DMS153 treated with DMSO at 0.1 percent for 48 hours (cell line): ENCODE data around the gene PRDX5.
A peak's percentile ranks its signal among the peaks of the same experiment; 100 is the strongest.

Experiments
- DNase-seq: peaks from one replicate; lab custom pipeline; 2025; ENCODE audit not compliant: unreplicated experiment; lab: John Stamatoyannopoulos, UW

Gene PRDX5

GRCh38 chr11:64344787-64345186 lies 26.9 kb downstream of the PRDX5 start:
- DNase-seq, result no peak

DNA sequence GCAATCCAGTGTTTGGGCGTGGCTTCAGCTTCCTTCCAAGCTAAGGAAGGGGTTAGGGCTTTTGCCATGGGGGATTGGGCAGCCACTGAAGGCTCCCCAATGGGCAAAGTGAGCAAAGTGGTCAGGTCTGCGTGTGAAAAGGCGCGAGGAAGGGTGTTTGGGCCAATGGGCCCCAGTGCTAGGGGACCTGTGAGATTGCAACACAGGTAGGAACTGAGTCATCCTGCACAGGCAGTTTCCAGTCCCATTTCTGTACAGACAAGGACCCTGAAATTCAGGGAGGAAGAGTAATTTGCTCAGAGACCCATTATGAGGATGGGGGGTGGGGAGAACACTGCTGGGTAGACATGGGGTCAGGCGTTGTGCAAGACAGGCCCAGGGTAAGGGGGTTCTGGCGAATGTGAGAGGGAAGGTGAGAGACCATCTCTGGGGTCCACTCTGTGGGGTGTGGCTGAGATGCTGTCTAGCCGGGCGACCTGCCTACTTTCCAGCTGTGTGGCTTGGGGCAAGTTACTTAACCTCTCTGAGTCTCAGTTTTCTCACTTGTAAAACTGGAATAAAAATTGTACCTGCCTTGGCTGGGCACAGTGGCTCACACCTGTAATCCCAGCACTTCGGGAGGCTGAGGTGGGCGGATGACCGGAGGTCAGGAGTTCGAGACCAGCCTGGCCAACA lies 29.4 kb downstream of the PRDX5 start:
- DNase-seq, result no peak

DNA sequence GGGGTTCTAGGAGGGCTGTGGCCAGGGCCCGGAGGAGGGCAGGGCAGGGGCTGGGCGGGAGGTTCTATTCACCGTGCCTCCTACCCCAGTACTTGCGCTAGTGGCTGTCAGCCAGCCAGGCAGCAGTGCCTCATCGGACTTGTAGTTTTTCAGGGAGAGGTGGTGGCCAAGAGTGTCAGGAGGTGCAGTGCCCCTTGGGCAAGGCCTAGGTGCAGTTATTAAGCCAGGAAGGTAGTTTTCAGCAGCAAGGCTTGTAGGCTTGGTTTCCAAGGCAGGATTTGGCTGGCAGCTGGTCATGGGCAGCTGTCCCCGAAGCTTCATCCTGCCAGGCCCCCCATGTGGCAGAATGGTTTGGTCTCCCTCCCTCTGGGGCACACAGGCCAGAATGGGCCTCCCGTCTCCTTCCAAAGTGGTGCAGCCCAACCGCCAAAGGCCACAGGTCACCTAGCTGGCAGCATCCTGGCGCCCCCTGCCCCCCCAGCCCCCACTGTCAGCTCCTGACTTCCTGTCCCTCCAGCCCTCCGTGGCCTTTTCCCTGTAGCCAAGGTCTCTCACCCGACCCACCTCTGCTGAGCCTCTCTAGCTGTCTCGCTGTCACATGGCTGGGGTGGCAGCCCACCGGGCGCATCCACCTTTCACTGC lies 30.6 kb downstream of the PRDX5 start:
- DNase-seq, result no peak

DNA sequence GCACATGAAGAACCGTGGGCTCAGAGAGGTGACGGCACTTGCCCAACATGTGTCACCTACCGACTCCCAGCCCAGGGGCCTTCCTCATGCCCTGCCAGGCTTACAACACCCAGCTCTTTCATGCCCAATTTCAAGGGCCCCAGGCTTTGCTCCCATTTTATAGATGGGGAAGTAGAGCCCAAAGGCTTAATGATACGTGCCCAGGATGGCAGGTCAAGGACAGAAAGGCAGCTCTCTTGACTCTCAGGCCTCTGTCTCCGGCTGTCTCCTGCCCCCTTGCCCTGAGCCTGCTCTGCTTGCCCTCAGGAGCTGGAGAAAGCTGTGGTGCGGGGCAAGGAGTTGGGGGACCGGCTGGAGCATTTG lies 31.1 kb downstream of the PRDX5 start:
- DNase-seq, result no peak

DNA sequence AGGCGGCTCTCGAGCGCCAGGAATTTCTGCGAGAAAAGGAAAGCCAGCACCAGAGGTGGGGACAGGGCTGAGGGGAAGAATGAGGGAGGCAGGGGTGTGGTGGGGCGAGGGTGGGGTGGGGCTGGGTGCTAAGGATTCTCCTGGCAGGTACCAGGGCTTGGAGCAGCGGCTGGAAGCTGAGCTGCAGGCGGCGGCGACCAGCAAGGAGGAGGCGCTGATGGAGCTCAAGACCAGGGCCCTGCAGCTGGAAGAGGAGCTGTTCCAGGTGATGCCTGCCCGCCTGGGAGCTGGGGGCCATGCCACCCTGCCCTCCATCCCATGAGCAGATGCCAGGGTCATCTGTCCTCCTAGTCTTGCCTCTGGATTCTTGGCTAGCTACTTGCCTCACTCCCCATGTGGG lies 31.5 kb downstream of the PRDX5 start:
- no peak for DNase-seq

- no peak for DNase-seq
Measured at GRCh38 chr11:64351136-64351631, 33.3 kb downstream of the PRDX5 start.

DNA sequence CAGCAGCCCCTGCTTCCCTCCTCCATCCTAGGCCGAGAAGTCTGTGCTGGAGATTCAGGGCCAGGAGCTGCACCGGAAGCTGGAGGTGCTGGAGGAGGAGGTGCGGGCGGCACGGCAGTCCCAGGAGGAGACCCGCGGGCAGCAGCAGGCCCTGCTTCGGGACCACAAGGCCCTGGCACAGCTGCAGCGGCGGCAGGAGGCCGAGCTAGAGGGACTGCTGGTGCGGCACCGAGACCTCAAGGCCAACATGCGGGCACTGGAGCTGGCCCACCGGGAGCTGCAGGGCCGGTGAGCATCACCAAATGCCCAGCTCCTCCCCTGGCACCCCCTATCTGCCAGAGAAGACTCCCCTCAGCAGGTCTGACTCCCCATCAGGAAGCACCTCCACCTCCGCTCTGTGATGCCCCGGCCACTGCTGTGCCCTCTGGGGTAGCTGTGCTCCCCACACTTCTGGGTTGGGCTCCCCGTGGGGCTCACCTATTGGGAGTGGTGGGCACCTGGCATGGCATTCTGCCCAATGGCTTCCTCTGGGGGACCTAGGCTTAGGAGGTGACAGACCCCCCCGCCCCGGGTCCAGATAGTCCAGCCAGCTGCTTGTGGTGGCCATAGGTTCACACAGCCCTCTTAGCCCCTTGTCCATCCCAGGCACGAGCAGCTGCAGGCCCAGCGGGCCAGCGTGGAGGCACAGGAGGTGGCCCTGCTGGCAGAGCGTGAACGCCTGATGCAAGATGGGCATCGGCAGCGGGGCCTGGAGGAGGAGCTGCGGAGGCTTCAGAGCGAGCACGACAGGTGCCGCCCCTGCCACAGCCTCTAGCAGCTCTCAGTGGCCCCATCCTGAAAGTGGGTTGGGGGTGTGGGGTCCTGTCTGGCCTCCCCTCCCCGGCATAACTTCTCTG lies 34.4 kb downstream of the PRDX5 start:
- no peak for DNase-seq

DNA sequence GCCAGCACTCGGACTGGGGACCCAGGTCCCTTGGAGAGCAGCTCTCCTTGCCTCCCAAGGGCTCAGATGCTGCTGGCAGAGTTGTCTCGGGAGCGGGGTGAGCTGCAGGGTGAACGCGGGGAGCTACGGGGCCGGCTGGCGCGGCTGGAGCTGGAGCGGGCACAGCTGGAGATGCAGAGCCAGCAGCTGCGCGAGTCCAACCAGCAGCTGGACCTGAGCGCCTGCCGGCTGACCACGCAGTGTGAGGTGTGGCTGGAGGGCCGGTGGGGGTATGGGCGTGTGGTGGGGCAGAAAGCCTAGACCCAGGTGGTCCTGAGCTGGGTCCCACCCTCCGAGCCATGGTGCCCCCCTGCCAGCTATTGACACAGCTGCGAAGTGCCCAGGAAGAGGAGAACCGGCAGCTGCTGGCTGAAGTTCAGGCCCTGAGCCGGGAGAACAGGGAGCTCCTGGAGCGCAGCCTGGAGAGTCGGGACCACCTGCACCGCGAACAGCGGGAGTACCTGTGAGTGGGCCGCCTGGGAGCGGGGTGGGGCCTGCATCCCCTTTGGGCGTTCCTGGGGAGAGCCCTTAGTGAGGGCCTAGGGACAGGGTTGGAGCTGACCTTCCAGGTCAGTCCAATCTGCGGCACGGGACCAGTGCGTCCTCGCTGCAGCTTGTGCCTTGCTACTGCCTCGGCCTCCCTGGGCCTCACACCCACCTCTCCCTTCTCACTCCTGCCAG lies 35.2 kb downstream of the PRDX5 start:
- no peak for DNase-seq

DNA sequence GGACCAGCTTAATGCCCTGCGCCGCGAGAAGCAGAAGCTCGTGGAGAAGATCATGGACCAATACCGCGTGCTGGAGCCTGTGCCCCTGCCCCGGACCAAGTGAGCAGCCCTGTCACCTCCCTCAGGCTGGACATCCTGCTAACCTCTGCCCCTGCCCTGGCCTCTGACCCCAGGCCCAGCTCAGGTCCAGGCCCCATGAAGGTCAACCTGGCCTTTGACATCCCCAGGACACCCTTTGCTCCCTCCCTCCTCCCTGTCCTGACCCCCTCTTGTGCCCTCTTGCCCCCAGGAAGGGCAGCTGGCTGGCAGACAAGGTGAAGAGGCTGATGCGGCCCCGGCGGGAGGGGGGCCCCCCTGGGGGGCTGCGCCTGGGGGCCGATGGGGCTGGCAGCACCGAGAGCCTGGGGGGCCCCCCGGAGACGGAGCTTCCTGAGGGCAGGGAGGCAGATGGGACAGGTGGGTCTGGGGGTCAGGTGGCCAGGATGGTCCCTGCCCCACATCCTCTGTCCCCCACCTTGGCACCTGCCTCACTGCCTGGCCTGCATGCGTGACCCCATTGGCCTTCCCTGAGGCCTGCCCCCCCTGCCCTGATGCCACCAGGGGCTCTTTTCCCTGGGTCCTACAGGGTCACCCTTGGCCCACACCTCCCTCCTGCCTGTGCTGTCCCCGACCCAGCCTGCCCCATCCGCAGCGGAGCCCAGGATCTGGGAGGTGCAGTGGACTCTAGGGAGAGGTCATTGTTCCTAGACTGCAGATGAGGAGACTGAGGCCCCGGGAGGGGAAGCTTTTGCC lies 36.0 kb downstream of the PRDX5 start:
- DNase-seq, result no peak

- DNase-seq, result peak; percentile 75
Measured at GRCh38 chr11:64355078-64355940, 37.4 kb downstream of the PRDX5 start.

- DNase-seq, result peak; percentile 13
Measured at GRCh38 chr11:64356498-64357411, 38.8 kb downstream of the PRDX5 start.

GRCh38 chr11:64357446-64357845 lies 39.5 kb downstream of the PRDX5 start:
- DNase-seq, result no peak

DNA sequence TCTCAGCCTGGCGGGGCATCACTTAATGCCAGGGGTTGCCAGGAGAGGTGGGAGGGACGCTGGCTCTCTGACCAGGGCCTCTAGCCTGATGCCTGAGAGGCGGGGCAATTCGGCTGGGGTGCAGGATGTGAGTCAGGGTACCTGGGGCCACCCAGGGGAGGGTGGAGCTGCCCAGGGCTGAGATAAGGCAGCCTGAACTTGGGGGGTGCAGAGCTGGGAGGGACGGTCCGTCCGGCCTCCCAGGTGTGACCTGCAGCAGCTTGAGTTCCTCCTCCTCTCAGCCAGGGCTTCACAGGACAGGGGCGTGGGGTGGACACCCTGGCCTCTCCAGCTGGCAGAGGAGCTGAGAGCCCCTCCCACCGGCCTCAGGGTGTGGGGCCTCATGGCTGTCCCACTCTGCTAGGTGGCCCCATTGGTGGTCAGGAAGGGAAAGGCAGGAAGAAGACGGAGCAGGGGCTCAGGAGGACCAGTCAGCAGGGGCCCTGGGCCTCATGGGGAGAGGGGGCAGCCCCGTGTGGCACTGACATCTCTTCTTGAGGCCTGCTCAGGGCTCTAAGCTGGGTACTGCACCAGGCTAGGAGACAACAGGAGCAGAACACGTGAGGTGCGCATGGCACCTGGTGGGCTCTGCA lies 40.1 kb downstream of the PRDX5 start:
- no peak for DNase-seq

DNA sequence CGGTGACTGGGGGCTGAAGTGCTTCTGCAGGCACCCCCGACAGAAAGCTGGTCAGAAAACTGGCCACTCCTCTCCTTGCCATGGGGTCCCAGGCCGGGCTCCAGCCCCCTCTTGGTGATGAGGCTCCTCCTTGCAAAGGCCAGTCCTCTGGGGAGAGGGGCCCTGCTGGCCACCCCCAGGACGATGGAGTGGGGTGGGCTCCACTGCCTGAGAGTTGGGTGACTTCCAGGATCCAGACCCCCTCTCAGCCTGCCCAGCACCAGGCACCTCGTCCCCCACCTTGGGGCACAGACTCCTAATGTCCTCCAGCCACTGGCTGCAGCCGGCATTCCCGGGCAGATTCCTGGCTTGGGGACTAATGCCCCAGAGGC lies 40.6 kb downstream of the PRDX5 start:
- no peak for DNase-seq

GRCh38 chr11:64358907-64359711 lies 41.2 kb downstream of the PRDX5 start, which contains the start of gene RPS6KA4:
RPS6KA4 (plus strand) TSS chr11:64359162; CDS start chr11:64359236, 74 bp downstream.
- DNase-seq, result no peak

DNA sequence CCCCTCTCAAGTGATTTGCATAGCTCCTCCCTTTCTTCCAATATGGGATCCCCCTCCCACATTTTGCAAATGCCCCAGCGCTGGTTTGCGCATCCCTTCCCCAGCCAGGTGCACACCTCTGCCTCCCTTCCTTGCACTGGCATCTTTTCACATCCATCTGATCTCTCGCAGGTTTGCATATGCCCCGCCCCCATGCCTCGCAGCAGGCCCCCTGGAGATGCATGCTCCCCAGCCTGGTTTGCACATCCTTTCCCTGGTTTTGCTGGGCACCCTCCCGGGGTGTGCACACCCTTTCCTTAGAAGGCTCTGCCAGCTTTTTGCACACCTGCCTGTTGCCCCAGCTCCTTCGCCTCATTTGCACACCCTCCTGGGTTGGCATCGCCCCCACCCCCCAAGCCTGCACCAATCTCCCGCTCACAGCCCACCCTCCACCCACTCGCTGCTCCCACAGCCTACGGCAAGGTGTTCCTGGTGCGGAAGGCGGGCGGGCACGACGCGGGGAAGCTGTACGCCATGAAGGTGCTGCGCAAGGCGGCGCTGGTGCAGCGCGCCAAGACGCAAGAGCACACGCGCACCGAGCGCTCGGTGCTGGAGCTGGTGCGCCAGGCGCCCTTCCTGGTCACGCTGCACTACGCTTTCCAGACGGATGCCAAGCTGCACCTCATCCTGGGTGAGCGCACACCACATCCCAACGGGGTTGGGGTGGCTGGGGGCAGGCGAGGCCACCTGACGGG lies 42.0 kb downstream of the PRDX5 start:
- DNase-seq, result no peak
